ENCODE data around the gene TUT7.

- TF ChIP-seq ZNF274 (IDR thresholded peaks at IDR 0.05; ENCODE audit: low read depth, low read length) (no peak), YY1 (IDR thresholded peaks at IDR 0.05; ENCODE audit: insufficient read depth, insufficient read length) (no peak)
Observed at GRCh38 chr9:86402591-86402990, 48.4 kb upstream of the TUT7 start.
